ENCODE results near the gene BSCL2. TPM values are rescaled to one million over a fixed set of nuclear protein-coding genes. Genes with fewer than 3 reads are reported as not detected.
A peak's percentile ranks its signal among the peaks of the same experiment; 100 is the strongest.

The BSCL2 gene
- total RNA-seq, 1 donor from 2014 or later = 550 TPM

DNA sequence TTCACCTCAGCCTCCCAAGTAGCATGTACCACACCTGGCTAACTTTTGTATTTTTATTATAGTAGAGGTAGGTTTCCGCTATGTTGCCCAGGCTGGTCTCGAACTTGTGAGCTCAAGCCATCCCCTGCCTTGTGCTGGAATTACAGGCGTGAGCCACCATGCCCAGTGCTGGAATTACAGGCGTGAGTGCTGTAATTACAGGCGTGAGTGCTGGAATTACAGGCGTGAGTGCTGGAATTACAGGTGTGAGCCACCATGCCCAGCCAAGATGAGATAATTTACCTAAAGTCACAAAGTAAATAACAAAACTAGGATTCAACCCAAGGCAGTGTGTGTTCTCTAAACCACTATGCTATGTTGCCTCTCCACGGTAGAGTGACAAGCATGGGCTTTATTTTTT, 24.7 kb downstream of the BSCL2 start:
- Mint-ChIP-seq H3K27me3 (ENCODE audit: unreplicated experiment) (no peaks in the 10 kb centered on the region), H3K27ac (ENCODE audit: unreplicated experiment) (no peak overlapping the region), H3K4me1 (ENCODE audit: low read depth, unreplicated experiment) (peaks cover 17% of the 10 kb centered on the region), H3K4me3 (ENCODE audit: unreplicated experiment) (no peak overlapping the region), H3K36me3 (ENCODE audit: unreplicated experiment) (peaks cover 6% of the 10 kb centered on the region), H3K9me3 (ENCODE audit: unreplicated experiment) (peaks cover 8% of the 10 kb centered on the region)
- DNase-seq = no peak
- TF ChIP-seq, protein P1, sequence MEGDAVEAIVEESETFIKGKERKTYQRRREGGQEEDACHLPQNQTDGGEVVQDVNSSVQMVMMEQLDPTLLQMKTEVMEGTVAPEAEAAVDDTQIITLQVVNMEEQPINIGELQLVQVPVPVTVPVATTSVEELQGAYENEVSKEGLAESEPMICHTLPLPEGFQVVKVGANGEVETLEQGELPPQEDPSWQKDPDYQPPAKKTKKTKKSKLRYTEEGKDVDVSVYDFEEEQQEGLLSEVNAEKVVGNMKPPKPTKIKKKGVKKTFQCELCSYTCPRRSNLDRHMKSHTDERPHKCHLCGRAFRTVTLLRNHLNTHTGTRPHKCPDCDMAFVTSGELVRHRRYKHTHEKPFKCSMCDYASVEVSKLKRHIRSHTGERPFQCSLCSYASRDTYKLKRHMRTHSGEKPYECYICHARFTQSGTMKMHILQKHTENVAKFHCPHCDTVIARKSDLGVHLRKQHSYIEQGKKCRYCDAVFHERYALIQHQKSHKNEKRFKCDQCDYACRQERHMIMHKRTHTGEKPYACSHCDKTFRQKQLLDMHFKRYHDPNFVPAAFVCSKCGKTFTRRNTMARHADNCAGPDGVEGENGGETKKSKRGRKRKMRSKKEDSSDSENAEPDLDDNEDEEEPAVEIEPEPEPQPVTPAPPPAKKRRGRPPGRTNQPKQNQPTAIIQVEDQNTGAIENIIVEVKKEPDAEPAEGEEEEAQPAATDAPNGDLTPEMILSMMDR (IDR thresholded peaks at IDR 0.05; ENCODE audit: partially characterized antibody, unreplicated experiment) = no peak

DNA sequence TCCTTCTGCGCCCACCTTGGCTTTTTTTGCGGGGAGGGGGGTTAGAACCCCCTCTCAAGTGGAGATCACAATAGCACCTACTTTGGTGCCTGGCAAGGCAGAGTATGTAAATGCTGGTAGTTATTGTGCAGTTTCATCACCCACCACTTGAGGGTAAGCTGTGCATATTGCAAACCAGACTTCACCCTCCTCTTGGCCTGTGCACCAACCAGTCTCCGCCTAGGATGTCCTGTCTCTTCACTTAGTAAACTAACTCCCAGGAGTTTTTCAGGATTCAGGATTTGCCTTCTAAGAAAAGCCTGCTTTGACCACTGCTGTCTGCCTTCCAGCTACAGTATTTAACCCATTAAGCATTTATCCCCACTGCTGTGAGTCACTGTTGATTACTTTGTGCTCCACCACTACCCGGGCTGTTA, 26.4 kb downstream of the BSCL2 start:
- Mint-ChIP-seq H3K4me3 (ENCODE audit: unreplicated experiment) (peak overlapping the region; percentile 76), H3K4me1 (ENCODE audit: low read depth, unreplicated experiment) (peaks cover 20% of the 10 kb centered on the region), H3K27ac (ENCODE audit: unreplicated experiment) (peak overlapping the region; percentile 59), H3K9me3 (ENCODE audit: unreplicated experiment) (peaks cover 5% of the 10 kb centered on the region), H3K36me3 (ENCODE audit: unreplicated experiment) (peaks cover 6% of the 10 kb centered on the region), H3K27me3 (ENCODE audit: unreplicated experiment) (peaks cover 2% of the 10 kb centered on the region)
- TF ChIP-seq, protein P1 (IDR thresholded peaks at IDR 0.05; ENCODE audit: partially characterized antibody, unreplicated experiment) = peak; percentile 65
- no peak for DNase-seq

DNA sequence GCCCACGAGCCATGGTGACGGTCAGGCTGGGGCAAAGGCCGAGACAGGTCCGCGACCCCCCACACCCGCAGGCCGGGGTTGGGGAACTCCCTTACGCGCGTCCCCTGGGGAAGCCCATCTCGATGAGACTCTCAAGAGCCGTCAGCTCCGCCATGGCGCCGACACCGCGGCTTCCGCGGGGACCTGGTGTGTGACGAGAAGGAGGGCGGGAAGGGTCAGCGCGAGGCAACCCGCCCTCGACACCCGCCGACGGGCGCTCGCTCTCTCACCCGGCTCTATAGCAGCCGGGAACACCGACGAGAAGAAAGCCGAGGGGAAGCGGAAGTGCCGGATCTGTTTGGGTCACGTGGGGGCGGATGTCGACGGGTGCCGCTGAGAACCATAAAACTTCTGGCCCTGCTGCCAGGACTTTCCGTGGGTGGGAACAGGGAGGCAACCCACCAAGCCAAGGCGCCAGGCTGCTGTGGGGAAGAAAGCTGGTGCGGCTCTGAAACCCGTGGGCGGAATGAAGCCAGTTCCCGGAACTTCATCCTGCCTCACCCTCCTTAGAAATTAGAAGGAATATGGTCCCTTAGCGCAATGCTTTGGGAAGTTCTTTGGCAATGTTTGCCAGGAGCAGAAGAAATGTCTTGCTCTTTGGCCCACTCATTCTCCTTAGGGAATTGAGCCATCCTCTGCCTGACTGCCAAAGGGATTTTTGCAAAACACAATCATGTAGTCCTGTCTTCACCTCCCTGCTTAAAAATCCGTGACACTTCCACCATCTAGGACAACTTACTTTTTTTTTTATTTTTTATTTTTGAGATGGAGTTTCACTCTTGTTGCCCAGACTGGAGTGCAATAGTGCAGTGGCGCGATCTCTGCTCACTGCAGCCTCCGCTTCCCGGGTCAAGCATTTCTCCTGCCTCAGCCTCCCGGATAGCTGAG, 28.2 kb downstream of the BSCL2 start, which contains the start of gene UBXN1:
Gene UBXN1, minus strand, starts transcription at position 304 of the 927 bp plus-strand sequence. Its CDS starts 150 bp downstream, at position 154.
- Mint-ChIP-seq H3K4me1 (ENCODE audit: low read depth, unreplicated experiment) (peaks cover 20% of the 10 kb centered on the region), H3K27ac (ENCODE audit: unreplicated experiment) (peak within 1 kb of the TSS; percentile 93), H3K36me3 (ENCODE audit: unreplicated experiment) (peaks cover 6% of the 10 kb centered on the region), H3K27me3 (ENCODE audit: unreplicated experiment) (peaks cover 2% of the 10 kb centered on the region), H3K4me3 (ENCODE audit: unreplicated experiment) (peak within 1 kb of the TSS; percentile 93), H3K9me3 (ENCODE audit: unreplicated experiment) (peaks cover 6% of the 10 kb centered on the region)
- TF ChIP-seq, protein P1 (IDR thresholded peaks at IDR 0.05; ENCODE audit: partially characterized antibody, unreplicated experiment) = no peak
- peak; percentile 85 for DNase-seq

DNA sequence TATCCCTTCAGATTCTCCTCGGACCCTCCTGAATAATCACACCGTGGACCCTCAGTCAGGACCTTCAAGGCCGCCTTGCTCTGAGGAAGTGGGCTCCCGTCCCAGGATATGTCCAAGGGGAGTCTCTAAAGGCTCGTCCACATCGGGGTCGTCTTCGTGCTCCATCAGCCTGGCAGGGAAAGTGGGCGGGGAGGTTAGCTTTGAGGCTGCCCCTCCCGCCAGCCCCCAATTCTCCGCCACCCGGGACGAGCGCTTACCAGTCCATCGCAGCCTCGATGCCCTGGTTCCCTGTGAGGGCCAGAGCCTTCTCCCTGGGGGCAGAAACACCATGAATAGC, 28.8 kb downstream of the BSCL2 start:
- peaks cover 2% of the 10 kb centered on the region for H3K27me3 Mint-ChIP-seq (ENCODE audit: unreplicated experiment)
- no peak for DNase-seq
- H3K4me3 Mint-ChIP-seq (ENCODE audit: unreplicated experiment) = peak overlapping the region; percentile 93
- H3K4me1 Mint-ChIP-seq (ENCODE audit: low read depth, unreplicated experiment) = peaks cover 20% of the 10 kb centered on the region
- peaks cover 6% of the 10 kb centered on the region for H3K9me3 Mint-ChIP-seq (ENCODE audit: unreplicated experiment)
- peaks cover 6% of the 10 kb centered on the region for H3K36me3 Mint-ChIP-seq (ENCODE audit: unreplicated experiment)
- H3K27ac Mint-ChIP-seq (ENCODE audit: unreplicated experiment) = peak overlapping the region; percentile 93
- TF ChIP-seq, protein P1 (IDR thresholded peaks at IDR 0.05; ENCODE audit: partially characterized antibody, unreplicated experiment) = no peak

DNA sequence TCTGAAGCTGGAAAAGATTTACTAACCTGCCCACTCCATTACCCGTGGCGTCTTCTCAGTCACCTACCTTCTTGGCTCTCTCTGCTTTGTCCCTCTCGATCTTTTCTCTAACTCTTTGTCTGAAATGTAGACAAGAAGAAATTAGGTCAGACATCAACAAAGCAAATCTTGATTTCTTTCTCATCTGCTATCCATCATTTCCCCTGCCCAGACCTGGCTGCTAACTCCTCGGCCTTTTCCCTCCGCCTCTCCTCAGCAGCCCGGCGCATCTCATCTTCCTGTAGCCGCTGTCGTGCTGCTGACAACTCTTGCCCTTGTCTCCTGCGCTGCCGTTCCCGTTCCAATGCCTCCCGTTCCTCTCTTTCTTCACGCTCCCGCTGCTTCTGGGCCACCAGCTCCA, 29.5 kb downstream of the BSCL2 start:
- H3K27me3 Mint-ChIP-seq (ENCODE audit: unreplicated experiment) = peaks cover 2% of the 10 kb centered on the region
- H3K27ac Mint-ChIP-seq (ENCODE audit: unreplicated experiment) = peak overlapping the region; percentile 93
- TF ChIP-seq, protein P1 (IDR thresholded peaks at IDR 0.05; ENCODE audit: partially characterized antibody, unreplicated experiment) = no peak
- DNase-seq = no peak
- H3K9me3 Mint-ChIP-seq (ENCODE audit: unreplicated experiment) = peaks cover 6% of the 10 kb centered on the region
- peaks cover 6% of the 10 kb centered on the region for H3K36me3 Mint-ChIP-seq (ENCODE audit: unreplicated experiment)
- H3K4me3 Mint-ChIP-seq (ENCODE audit: unreplicated experiment) = peak overlapping the region; percentile 93
- peaks cover 20% of the 10 kb centered on the region for H3K4me1 Mint-ChIP-seq (ENCODE audit: low read depth, unreplicated experiment)
